Gastrocnemius medialis (tissue), 4 donors: ENCODE results near the gene PTPRE. TPM values are rescaled to one million over a fixed set of nuclear protein-coding genes. Genes with fewer than 3 reads are reported as not detected.

Experiments
- ATAC-seq, 2 donors: fragments of 150-250 bp; one replicate each; pipeline ENCODE4 v1.9.1; 2016
- DNase-seq, 2 donors: peaks; one replicate each; pipeline ENCODE4 v3.0.0-alpha.2; 2019
- H3K27ac ChIP-seq, 4 donors: fragments of 200-600 bp; sonication (generic); 1 replicate in 1 of 4; 2 replicates in 3 of 4; pipeline ENCODE4 v1.5.1; 2016 to 2018; ENCODE audit warnings: mild to moderate bottlenecking in 2 of 4, moderate library complexity in 1 of 4
- H3K27me3 ChIP-seq, 3 donors: fragments of 200-600 bp; sonication (generic) in 2 of 3; 1 replicate in 1 of 3; 2 replicates in 2 of 3; pipeline versions ENCODE4 v1.5.1 to v1.6.0; 2016 to 2019; ENCODE audit warnings: mild to moderate bottlenecking in 1 of 3, moderate library complexity in 1 of 3
- H3K36me3 ChIP-seq, 2 donors: fragments of 200-600 bp; sonication (generic) in 1 of 2; one replicate each; pipeline ENCODE4 v1.5.1; 2017 to 2018
- H3K4me1 ChIP-seq, 2 donors: fragments of 200-600 bp; sonication (generic) in 1 of 2; one replicate each; pipeline ENCODE4 v1.5.1; 2016 to 2017; ENCODE audit warnings: mild to moderate bottlenecking in 2 of 2
- H3K4me3 ChIP-seq, 4 donors: fragments of 200-600 bp; sonication (generic) in 3 of 4; 1 replicate in 1 of 4; 2 replicates in 3 of 4; pipeline ENCODE4 v1.5.1; 2016 to 2019; ENCODE audit warnings: mild to moderate bottlenecking in 2 of 4
- H3K9me3 ChIP-seq, 3 donors: fragments of 200-600 bp; sonication (generic) in 2 of 3; 1 replicate in 1 of 3; 2 replicates in 2 of 3; pipeline ENCODE4 v1.5.1; 2016 to 2019
- POLR2A ChIP-seq, 2 donors: fragments of 450-650 bp; IDR thresholded peaks; one replicate each; pipeline ENCODE4 v1.6.1; 2017; ENCODE audit warnings: antibody characterized with exemption in 2 of 2, mild to moderate bottlenecking in 2 of 2, moderate library complexity in 2 of 2
- in situ Hi-C, 4 donors: fragments of 200-750 bp; cut with MboI; loops; one replicate each; pipeline versions ENCODE4 v1.15.0 to v1.8.0; 2017; ENCODE audit warnings: low sequenced_read_pairs in 4 of 4
- intact Hi-C: fragments of 100-400 bp; cut with DNase I; formaldehyde crosslinking; loops from one replicate; pipeline ENCODE4 v1.15.1; 2023; ENCODE audit warnings: low total_unique reads
- total RNA-seq, 4 donors: library from RNA; depleted of rRNA; stranded (reverse); fragments of >200 nt; gene quantifications; one replicate each; pipeline versions ENCODE4 v1.1.0 to v1.2.3, GENCODE V29; 2016
- TF ChIP-seq, protein P1 (sequence below), 5 experiments: fragments of 450-650 bp in 3 of 5; fragments of 200-600 bp in 2 of 5; sonication (generic) in 2 of 5; IDR thresholded peaks in 4 of 5; conservative IDR thresholded peaks in 1 of 5; 1 replicate in 4 of 5; 2 replicates in 1 of 5; pipeline ENCODE4 v1.5.1; 2016 to 2019; ENCODE audit warnings: antibody characterized with exemption in 5 of 5, mild to moderate bottlenecking in 3 of 5, moderate library complexity in 3 of 5

The PTPRE gene
- total RNA-seq, 4 donors from 2014 or later, result 0.97 to 2.2 (median 1.6) TPM

DNA sequence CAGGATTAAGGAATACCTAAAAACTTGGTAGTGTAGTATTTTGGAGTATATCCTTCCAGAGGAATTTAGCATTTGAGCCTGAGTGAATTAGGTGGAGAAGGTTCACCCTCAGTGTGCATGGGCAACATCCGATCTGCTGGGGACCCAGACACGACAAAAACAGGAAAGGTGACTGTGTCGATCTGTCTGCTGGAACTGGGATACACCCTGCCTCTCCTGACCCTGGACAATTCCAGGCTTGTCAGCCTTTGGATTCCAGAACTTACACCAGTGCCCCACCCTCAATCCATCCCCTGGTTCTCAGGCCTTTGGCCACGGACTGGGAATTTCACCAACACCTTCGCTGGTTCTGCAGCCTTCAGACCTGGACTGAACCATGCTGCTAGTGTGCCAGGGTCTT, 41.9 kb downstream of the PTPRE start:
- H3K4me3 ChIP-seq, result no peak overlapping the region
- ATAC-seq, result no peak
- intact Hi-C loops, result no loop called here
- no peak overlapping the region for H3K27ac ChIP-seq
- H3K27me3 ChIP-seq, result no peaks in the 10 kb centered on the region
- no peaks in the 10 kb centered on the region for H3K4me1 ChIP-seq
- TF ChIP-seq POLR2A (IDR thresholded peaks at IDR 0.05), result no peak
- TF ChIP-seq, protein P1, sequence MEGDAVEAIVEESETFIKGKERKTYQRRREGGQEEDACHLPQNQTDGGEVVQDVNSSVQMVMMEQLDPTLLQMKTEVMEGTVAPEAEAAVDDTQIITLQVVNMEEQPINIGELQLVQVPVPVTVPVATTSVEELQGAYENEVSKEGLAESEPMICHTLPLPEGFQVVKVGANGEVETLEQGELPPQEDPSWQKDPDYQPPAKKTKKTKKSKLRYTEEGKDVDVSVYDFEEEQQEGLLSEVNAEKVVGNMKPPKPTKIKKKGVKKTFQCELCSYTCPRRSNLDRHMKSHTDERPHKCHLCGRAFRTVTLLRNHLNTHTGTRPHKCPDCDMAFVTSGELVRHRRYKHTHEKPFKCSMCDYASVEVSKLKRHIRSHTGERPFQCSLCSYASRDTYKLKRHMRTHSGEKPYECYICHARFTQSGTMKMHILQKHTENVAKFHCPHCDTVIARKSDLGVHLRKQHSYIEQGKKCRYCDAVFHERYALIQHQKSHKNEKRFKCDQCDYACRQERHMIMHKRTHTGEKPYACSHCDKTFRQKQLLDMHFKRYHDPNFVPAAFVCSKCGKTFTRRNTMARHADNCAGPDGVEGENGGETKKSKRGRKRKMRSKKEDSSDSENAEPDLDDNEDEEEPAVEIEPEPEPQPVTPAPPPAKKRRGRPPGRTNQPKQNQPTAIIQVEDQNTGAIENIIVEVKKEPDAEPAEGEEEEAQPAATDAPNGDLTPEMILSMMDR (IDR thresholded peaks at IDR 0.05 in 4 of 5, conservative IDR thresholded peaks at IDR 0.05 in 1 of 5), result no peak
- in situ Hi-C loops, result no loop called here
- H3K36me3 ChIP-seq, result no peaks in the 10 kb centered on the region
- H3K9me3 ChIP-seq, result no peaks in the 10 kb centered on the region
- DNase-seq, result no peak

DNA sequence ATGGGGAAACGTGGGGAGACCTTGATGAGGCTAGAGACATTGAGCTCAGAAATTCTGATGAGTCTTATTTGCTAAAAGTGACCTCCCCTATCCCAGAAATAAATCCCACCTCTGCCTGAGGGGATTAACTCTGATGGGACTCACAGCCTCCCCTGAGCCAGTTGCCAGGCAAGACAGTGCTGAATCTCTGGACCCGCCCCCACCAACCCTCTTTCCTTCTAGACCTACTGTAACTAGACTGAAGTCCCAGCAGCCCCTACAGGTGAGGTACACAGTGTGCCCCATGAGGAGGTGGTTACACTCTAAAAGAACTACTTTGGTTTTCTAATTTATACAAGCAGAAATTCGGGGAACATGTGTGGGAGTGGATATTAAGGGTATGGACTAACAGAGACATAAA, 42.9 kb downstream of the PTPRE start:
- DNase-seq (no peak), ATAC-seq (no peak)
- H3K4me1 ChIP-seq, result no peaks in the 10 kb centered on the region
- TF ChIP-seq, protein P1 (IDR thresholded peaks at IDR 0.05 in 4 of 5, conservative IDR thresholded peaks at IDR 0.05 in 1 of 5), result no peak
- no peak for TF ChIP-seq POLR2A (IDR thresholded peaks at IDR 0.05)
- in situ Hi-C loops (no loop called here), intact Hi-C loops (no loop called here)
- no peaks in the 10 kb centered on the region for H3K27me3 ChIP-seq
- no peak overlapping the region for H3K4me3 ChIP-seq
- no peaks in the 10 kb centered on the region for H3K9me3 ChIP-seq
- no peaks in the 10 kb centered on the region for H3K36me3 ChIP-seq
- H3K27ac ChIP-seq, result no peak overlapping the region

DNA sequence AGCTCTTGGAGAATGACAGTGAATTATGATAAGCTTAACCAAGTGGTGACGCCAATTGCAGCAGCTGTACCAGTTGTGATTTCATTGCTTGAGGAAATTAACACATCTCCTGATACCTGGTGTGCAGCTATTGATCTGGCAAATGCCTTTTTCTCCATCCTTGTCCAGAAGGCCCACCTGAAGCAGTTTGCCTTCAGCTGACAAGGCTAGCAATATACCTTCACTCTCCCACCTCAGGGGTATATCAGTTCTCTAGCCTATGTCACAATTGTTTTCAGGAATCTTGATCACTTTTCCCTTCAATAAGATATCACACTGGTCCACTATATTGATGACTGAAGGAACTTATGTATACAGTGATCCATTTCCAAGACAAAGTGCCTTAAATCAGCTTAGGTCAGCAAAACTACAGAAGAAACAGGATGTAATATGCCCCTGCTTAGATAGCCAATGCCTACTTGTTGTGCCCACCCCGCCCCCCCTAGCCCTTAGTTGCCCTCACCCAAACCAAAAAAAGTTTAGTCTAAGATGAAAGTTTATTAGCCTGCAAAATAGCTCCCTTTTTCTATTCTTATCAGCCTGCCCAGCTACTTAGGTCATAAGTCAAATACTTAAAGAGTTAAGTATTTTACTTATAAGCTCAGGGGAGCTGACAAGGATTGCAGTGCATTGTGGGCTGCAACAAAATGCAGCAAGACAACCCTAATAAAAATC, 45.1 kb downstream of the PTPRE start:
- TF ChIP-seq, protein P1 (IDR thresholded peaks at IDR 0.05 in 4 of 5, conservative IDR thresholded peaks at IDR 0.05 in 1 of 5), result no peak
- TF ChIP-seq POLR2A (IDR thresholded peaks at IDR 0.05), result no peak
- Histone ChIP-seq H3K9me3 (no peaks in the 10 kb centered on the region), H3K4me3 (no peak overlapping the region), H3K36me3 (no peaks in the 10 kb centered on the region), H3K27me3 (no peaks in the 10 kb centered on the region), H3K4me1 (no peaks in the 10 kb centered on the region), H3K27ac (no peak overlapping the region)
- ATAC-seq, result no peak
- intact Hi-C loops, result no loop called here
- DNase-seq, result no peak
- in situ Hi-C loops, result no loop called here

DNA sequence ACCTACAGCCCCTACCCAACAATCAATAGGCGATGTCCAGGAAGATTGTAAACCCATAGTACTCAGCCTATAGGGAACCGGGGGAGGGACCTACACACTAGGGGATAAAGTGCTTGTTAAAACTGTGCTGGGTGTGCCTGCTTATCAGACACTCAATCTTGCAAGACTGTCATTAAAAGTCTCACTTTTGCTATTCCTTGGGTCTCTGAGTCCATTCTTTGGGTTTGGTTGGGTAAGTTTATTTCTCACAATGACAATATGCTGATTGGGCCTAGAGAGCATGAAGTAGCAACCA, 45.6 kb downstream of the PTPRE start:
- in situ Hi-C loops, result no loop called here
- no peaks in the 10 kb centered on the region for H3K27me3 ChIP-seq
- no peak overlapping the region for H3K4me3 ChIP-seq
- ATAC-seq (no peak), DNase-seq (no peak)
- TF ChIP-seq, protein P1 (IDR thresholded peaks at IDR 0.05 in 4 of 5, conservative IDR thresholded peaks at IDR 0.05 in 1 of 5), result no peak
- TF ChIP-seq POLR2A (IDR thresholded peaks at IDR 0.05), result no peak
- H3K27ac ChIP-seq, result no peak overlapping the region
- H3K9me3 ChIP-seq, result no peaks in the 10 kb centered on the region
- H3K36me3 ChIP-seq, result no peaks in the 10 kb centered on the region
- no peaks in the 10 kb centered on the region for H3K4me1 ChIP-seq
- intact Hi-C loops, result no loop called here

DNA sequence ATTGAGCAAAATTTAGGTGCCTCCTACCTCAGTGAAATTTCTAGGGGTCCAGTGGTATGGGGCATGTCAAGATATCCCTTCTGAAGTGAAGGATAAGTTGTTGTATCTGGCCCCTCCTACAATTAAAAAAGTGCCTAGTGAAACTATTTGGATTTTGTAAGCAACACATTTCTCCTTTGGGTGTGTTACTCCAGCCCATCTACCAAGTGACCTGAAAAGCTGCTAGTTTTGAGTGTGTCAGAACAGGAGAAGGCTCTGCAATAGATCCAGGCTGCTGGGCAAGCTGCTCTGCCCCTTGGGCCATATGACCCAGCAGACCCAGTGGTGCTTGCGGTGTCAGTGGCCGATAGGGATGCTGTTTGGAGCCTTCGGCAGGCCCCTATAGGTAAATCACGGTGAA, 46.0 kb downstream of the PTPRE start:
- TF ChIP-seq, protein P1 (IDR thresholded peaks at IDR 0.05 in 4 of 5, conservative IDR thresholded peaks at IDR 0.05 in 1 of 5), result no peak
- no peak for TF ChIP-seq POLR2A (IDR thresholded peaks at IDR 0.05)
- in situ Hi-C loops, result no loop called here
- no peaks in the 10 kb centered on the region for H3K4me1 ChIP-seq
- no peaks in the 10 kb centered on the region for H3K27me3 ChIP-seq
- H3K36me3 ChIP-seq, result no peaks in the 10 kb centered on the region
- no peak for ATAC-seq
- intact Hi-C loops, result no loop called here
- H3K4me3 ChIP-seq, result no peak overlapping the region
- DNase-seq, result no peak
- no peaks in the 10 kb centered on the region for H3K9me3 ChIP-seq
- H3K27ac ChIP-seq, result no peak overlapping the region
